NCI-H187 treated with DMSO at 0.1 percent for 48 hours (cell line): ENCODE measurements around the gene LCOR.

Source experiments
- DNase-seq: peaks from one replicate; lab custom pipeline; 2025; lab: John Stamatoyannopoulos, UW

The LCOR gene

DNA sequence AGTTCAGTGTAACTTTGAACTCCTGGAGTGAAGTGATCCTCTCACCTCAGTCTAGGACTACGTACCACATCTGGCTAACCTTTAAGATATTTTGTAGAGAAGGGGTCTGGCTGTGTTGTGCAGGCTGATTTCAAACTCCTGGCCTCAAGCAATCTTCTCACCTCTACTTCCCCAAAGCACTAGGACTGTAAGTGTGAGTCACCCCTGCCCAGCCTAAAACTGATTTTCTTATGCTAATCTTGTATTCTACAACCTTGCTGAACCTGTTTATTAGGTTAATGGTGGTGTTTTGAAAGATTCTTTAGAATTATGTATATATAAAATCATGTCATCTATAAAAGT is 58.0 kb downstream of the LCOR start:
- DNase-seq = no peak

DNA sequence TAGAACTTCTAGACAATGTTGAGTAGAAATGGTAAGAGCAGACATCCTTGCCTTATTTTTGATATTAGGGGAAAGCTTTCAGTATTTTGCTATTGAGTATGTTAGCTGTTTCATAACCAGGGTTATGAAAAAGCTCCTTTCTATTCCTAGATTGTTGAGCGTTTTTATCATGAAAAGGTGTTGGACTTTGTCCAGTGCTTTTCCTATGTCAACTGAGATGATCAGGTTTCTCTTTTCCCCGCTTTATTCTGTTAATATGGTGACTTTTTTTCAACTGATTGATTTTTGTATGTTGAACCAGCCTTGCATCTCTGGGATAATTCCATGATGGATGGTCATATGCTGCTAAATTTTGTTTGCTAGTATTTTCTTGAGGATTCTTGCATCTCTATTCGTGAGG is 58.5 kb downstream of the LCOR start:
- DNase-seq = no peak

DNA sequence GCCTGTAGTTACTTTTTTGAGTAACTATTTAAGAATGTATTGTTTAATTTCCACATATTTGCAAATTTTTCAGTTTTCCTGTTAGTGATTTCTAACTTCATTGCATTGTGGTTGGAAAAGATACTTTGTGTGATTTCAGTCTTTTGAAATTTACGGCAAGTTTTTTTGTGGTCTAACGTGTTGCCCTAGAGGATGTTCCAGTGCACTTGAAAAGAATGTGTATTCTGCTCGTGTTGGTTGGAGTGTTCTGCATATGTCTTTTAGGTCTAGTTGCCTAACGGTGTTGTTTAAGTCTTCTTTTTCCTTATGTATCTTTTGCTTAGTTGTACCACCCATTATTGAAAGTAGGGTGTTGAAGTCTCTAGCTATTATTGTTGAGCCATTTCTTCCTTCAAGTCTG is 59.7 kb downstream of the LCOR start:
- no peak for DNase-seq

- DNase-seq = no peak
Measured at GRCh38 chr10:96895662-96896424, 63.7 kb downstream of the LCOR start.

DNA sequence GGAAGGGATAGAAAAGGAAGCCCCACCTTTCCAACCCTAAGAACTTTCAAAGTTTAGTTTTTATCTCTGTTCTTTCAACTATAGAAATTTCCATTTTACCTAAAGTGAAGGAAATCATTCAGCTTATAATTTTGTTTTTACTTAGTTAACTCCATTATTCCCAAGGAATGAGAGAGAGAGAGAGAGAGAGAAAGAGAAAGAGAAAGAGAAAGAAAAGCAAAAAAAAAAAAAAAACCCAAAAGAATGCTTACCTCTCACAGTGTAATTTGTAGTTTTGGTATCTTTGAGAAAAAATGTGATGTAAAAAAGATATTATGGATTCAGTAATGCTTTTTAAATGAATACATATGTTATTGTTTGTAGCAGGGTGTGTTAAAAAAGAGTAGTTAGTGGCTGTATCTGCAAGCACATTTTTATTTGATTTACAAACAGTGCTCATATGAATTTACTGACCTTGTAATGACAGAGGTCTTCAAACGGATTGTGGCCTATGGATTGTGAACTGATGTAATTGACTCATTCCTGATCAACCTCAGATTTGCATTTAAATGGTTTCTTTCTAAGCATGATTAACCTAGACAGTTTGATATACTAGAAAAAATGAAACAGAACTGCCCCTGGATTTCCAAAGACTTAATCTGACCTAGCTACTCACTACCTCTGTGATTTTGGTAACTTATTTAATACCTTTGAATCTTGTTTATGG is 64.9 kb downstream of the LCOR start:
- DNase-seq = no peak

- DNase-seq = no peak
Measured at GRCh38 chr10:96902117-96902516, 70.0 kb downstream of the LCOR start.

- DNase-seq = no peak
Measured at GRCh38 chr10:96902731-96903358, 70.7 kb downstream of the LCOR start.

DNA sequence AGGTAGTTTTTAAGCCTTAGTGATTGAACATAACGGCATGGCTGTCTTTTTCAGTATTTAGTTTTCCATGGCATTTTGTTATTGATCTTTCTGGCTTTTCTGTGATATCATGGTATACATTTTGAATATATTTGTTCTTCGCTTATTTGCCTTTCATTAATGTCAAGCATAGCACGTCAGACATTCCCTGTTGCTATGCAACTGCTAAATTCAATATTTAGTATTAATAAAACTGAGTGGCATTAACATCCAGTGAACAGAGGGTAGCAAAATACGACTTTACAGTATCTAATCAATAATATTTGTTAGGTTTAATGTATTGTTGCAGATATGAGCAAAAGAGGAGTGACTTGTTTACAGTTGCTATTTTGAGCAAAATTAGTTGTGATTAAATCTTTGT is 72.5 kb downstream of the LCOR start:
- no peak for DNase-seq

GRCh38 chr10:96906864-96907263 is 74.8 kb downstream of the LCOR start:
- no peak for DNase-seq

DNA sequence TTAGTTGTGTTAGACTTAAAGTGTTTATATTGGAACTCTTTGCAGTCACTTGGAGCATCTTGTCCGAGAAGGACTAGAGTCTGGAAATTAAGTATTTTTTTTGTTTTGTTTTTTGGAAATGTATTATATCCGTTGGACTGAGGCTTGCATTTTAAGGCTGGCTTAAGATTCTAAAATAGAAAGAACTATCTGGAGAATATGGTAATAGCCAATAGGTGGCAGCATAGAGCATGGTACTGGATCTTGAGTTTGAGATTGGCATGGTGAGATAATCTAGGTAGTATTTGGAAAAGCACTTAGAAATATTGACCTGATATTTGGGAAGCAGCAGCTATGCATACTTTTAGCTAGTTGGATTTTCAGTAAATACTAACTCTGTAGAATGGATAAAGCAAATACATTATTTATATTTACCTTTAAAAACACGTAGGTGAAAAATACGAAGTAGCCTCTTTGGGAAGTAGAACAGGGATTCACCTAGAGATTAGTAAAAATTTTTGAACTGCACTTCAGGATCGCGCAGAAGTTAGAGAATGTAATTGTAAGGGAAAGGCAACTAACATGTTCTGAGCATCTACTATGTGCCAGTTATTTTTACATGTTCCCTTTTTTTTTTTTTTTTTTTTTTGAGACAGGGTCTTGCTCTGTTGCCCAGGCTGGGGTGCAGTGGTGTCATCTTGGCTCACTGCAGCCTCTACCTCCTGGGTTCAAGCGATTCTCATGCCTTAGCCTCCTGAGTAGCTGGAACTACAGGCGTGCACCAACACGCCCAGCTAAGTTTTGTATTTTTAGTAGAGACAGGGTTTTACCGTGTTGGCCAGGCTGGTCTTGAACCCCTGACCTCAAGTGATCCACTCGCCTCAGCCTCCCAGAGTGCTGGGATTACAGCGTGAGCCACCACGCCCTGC is 78.6 kb downstream of the LCOR start:
- DNase-seq = no peak

DNA sequence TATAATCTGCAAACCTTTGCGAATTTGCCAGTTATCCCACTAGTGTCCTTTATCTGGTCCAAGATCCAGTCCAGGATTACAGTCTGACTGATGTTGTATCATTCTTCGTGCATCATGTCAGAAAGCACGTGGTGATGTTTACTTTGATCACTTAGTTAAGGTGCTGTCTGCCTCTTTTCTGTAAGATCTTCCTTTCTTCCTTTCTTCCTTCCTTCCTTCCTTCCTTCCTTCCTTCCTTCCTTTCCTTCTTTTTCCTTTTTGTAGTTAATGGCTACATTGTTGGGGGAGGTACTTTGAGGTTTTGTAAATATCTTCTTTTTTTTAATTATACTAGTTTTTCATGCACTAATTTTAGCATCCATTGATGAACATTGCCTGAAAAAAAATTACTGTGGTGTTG is 80.3 kb downstream of the LCOR start:
- DNase-seq = no peak

DNA sequence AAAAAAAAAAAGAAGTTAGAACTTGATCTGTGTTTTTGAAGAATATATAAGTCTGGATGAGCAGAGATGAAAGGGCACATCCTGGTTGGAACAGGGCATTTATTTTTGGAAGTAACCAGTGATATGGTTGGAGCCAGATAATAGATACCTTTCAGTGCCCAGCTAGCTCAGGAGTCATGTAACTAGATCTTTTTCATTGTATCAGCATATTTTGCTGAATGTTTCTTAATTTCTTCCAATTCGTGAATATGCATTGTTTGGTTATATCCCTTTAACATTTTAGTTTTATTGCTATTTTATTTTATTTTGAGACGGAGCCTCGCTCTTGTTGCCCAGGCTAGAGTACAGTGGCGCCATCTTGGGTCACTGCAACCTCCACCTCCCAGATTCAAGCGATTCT is 81.8 kb downstream of the LCOR start:
- DNase-seq = no peak

DNA sequence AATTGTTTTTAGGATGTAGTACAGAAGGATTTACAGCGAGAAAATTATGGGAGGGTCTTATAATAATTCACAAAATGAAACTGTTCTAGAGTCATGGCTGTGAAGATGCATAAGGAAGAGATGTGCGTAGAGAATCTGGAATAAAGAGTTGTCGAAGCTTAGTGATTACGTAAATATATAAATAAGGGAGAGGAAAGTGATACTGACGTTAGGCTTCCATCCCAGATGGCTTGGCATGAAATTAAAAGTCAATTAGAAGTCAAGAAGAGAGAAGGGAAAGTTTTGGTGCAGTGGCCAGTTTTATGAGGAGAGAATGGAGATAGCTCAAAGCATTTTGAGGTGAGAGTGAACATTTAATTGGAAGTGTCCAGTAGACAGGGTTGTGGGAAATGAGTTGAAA is 85.5 kb downstream of the LCOR start:
- no peak for DNase-seq

DNA sequence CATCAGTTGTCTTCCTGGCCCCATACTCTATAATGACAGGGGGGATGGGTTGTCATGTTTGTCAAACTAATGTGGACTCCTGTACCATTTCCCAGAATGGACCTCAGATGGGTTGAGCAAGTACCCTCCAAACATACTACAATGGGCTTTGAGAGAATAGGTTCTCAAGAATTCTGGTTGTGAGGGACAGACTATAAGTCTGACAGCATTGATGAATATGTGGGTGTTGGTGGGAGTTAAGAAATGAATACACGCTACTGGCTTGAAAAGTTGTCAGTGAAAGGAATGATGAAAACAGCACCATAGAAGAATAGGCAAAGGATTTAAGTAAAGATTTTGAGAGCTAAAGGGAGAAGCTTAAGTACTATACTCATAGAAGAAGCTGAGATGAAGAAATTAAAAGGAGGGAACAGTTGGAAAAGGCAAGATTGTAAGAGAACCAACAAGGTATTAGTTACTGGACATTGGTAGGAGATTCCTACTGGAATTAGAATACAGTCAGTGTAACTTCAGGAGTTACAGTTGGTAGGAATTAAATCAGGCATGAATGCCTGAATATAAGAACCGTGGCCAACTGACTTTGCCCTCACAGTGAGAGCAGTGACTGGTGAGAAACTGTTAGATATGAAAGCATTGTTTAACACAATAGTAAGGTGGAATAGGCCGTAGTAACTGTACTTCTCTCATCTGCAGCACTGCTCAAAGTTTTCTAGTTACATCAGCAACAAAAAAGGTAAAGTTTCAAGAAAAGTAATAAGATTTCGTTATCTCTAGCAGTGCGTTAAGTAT is 86.3 kb downstream of the LCOR start:
- DNase-seq = no peak

GRCh38 chr10:96919785-96920430 is 87.8 kb downstream of the LCOR start:
- DNase-seq = no peak

- DNase-seq = no peak
Measured at GRCh38 chr10:96921655-96922054, 89.6 kb downstream of the LCOR start.

DNA sequence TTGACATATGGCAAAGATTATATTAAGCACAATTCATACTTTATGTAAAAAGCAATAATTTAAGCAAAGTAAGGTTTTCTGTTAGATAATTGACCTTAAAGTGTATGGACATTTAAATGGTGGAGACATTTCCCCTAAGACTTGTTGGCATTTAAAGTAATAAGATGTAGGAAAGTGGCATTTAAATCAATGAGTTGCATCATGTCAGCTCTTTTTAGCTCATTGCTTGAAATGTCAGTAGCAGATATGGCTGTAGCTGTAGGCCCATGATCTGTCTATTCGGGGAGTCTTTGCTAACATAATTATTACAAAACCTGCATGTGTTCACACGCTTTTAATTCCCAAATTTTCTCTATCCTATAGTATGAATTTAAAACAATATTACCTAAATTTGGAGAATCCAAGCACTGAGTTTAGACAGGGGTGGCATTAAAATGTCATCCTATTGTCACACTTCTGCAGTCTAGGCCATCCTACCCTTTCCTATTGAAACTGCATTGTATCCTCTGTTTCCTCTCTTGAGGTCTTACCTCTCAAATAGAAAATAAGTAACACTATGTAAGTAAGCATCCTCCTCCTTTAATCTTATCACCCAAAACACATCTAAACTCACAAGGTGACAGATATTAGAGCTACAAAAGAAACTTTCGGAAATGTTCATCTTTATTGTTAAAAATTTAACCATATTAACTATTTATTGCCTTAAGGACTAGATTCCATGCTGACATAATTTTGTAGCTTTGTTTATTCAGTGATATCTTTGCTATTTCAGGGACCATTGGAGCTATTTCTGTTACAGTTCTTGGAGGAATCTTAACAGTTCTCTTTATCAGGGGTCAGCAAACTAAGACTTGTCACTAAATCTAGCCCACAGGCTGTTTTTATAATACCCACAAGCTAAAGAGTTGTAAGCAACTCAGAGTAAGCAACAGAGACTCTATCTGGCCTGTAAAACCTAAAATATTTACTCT is 91.2 kb downstream of the LCOR start:
- no peak for DNase-seq

DNA sequence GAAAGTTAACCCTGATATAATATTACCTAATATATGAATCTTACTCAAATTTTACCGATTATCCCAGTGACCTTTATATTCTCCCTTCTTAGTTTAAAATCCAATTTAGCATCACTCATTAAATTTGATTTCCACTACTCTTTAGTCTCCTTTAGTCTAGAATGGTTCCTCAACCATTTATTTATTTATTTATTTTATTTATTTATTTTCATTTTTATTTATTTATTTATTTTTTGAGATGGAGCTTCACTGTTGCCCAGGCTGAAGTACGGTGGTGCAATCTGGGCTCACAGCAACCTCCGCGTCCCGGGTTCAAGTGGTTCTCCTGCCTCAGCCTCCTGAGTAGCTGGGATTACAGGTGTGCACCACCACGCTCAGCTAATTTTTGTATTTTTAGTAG is 92.8 kb downstream of the LCOR start:
- no peak for DNase-seq

DNA sequence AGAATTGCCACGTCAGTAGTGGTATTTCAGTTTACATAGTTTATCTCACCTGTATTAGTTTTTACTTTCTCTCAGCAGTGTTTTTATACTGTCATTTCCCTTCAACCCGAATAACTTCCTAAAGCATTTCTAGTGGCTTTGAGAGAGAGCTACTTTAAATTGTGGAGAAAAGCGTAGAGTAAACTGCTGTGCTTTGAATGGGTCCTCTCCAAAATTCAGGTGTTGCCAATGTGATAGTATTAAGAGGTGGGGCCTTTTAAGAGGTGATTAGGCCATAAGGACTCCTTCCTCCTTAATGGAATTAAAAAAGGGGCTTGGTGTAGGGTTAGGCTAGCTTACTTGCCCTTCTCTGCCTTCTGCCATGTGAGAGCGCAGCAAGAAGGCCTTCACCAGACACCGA is 98.4 kb downstream of the LCOR start:
- DNase-seq = no peak

DNA sequence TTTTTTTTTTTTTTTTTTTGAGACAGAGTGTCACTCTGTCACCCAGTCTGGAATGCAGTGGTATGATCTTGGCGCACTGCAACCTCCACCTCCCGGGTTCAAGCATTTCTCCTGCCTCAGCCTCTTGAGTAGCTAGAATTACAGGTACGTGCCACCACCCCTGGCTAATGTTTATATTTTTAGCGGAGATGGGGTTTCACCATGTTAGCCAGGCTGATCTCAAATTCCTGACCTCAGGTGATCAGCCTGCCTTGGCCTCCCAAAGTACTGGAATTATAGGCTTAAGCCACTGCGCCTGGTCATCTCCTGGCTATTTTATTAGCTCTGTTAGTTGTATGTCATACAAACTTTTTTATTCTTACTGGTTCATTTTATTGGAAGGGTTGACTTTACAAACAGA is 103.0 kb downstream of the LCOR start:
- DNase-seq = no peak
